Colonic mucosa (tissue), 4 donors: ENCODE data around the gene PPA1. TPM values are rescaled to one million over a fixed set of nuclear protein-coding genes. Genes with fewer than 3 reads are reported as not detected.

Experiments
- DNase-seq: peaks from one replicate; pipeline ENCODE4 v3.0.0-alpha.2; 2020
- H3K27ac ChIP-seq: fragments of 200-600 bp; one replicate; pipeline ENCODE4 v1.8.0; 2021
- H3K27me3 ChIP-seq: fragments of 200-600 bp; one replicate; pipeline ENCODE4 v1.8.0; 2021
- H3K36me3 ChIP-seq: fragments of 200-600 bp; one replicate; pipeline ENCODE4 v1.8.0; 2021
- H3K4me1 ChIP-seq: fragments of 200-600 bp; one replicate; pipeline ENCODE4 v1.8.0; 2021; ENCODE audit warnings: mild to moderate bottlenecking
- H3K4me3 ChIP-seq: fragments of 200-600 bp; one replicate; pipeline ENCODE4 v1.8.0; 2021
- H3K9ac ChIP-seq, 2 donors: one replicate each; pipeline ENCODE4 v1.7.0; 2013; ENCODE audit warnings: control low read depth in 2 of 2, low read depth in 2 of 2, low read length in 2 of 2
- H3K9me3 ChIP-seq: fragments of 200-600 bp; one replicate; pipeline ENCODE4 v1.8.0; 2021
- intact Hi-C: fragments of 100-400 bp; cut with DNase I; formaldehyde crosslinking; loops from one replicate; pipeline ENCODE4 v1.14.1; 2022
- total RNA-seq, 2 donors: library from RNA; stranded (reverse); fragmentation: NEBNext Ultra II Directional in 1 of 2; extraction: Animal tissue kit (Norgen Biotek cat#: 25700) in 1 of 2; gene quantifications; one replicate each; pipeline ENCODE4 v1.2.1, GENCODE V29; 2021
- TF ChIP-seq, protein P1 (sequence below): fragments of 200-600 bp; IDR thresholded peaks from one replicate; pipeline ENCODE4 v1.8.0; 2022; ENCODE audit warnings: antibody characterized with exemption, mild to moderate bottlenecking
- donor health status: healthy.
- donor health status: DM: no; HTN: no; CAD: no.
- donor health status: DM: no; HTN: no; CAD: no.

The PPA1 gene
- total RNA-seq, 2 donors from 2014 or later, result 180 to 186 TPM

DNA sequence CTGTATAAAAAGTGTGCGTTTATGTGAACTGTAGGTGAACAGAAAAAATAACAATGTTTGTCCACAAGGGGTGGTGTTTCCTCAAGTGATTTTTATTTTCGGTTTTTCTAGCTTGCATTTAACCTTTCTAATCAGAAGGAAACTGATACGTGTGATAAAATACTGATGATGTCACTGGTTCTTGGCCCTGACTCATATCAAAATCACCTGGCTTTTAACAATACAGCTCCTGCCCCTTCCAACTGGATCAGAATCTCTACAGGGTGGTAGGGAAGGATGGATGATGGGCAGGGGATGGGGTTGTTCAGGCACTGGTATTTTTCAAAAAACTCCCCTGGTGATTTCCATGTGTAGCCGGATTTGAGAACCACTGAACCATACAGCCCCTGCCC lies 39.7 kb upstream of the PPA1 start:
- intact Hi-C loops, result loop anchor here (10.0 kb wide), 1 partner anchor 82 kb away; no protein-coding TSS in a partner anchor
- H3K36me3 ChIP-seq, result no peaks in the 10 kb centered on the region
- no peak overlapping the region for H3K4me3 ChIP-seq
- no peak for DNase-seq
- H3K27ac ChIP-seq, result no peak overlapping the region
- H3K4me1 ChIP-seq, result no peaks in the 10 kb centered on the region
- TF ChIP-seq, protein P1, sequence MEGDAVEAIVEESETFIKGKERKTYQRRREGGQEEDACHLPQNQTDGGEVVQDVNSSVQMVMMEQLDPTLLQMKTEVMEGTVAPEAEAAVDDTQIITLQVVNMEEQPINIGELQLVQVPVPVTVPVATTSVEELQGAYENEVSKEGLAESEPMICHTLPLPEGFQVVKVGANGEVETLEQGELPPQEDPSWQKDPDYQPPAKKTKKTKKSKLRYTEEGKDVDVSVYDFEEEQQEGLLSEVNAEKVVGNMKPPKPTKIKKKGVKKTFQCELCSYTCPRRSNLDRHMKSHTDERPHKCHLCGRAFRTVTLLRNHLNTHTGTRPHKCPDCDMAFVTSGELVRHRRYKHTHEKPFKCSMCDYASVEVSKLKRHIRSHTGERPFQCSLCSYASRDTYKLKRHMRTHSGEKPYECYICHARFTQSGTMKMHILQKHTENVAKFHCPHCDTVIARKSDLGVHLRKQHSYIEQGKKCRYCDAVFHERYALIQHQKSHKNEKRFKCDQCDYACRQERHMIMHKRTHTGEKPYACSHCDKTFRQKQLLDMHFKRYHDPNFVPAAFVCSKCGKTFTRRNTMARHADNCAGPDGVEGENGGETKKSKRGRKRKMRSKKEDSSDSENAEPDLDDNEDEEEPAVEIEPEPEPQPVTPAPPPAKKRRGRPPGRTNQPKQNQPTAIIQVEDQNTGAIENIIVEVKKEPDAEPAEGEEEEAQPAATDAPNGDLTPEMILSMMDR, result peak; percentile 48
- no peak overlapping the region for H3K9ac ChIP-seq
- no peaks in the 10 kb centered on the region for H3K9me3 ChIP-seq
- no peaks in the 10 kb centered on the region for H3K27me3 ChIP-seq

DNA sequence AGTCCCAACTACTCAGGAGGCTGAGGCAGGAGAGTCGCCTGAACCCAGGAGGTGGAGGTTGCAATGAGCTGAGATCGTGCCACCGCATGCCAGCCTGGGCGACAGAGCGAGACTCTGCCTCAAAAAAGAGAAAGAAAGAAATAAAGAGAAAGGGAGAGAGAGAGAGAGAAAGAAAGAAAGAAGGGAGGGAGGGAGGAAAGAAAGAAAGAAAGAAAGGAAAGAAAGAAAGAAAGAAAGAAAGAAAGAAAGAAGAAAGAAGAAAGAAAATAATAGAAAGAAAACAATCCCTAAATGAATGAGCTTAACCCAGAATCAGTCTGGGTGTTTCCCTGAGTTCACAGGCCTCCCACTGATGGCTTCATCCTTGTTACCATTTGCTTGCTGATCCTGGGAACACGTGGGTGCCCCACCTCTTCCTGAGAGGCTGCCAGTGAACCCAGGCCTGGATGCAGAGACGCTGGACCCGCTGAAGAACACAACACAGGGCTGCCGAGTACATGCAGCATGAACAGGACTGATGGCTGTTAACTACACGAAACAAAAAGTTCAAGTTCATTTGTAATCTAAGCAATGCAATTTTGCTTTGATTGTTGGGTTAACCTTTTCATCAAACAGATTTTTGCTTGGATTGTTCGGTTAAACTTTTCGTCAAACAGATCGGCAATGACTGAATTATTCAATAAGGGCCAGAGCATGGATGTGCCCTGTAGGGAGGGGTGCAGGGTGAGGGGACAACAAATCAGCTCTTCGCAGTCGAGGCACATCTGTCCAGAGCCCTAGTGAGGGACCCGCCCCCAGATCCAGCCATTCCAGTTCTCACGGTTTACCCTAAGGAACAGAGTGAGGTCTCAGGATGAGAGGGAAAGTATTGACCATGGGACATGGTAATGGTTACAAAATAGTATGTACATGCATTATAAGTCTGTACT lies 39.0 kb upstream of the PPA1 start:
- H3K9ac ChIP-seq, result no peak overlapping the region
- intact Hi-C loops, result loop anchor here (10.0 kb wide), 1 partner anchor 83 kb away; no protein-coding TSS in a partner anchor
- H3K36me3 ChIP-seq, result no peaks in the 10 kb centered on the region
- no peak for DNase-seq
- no peak overlapping the region for H3K27ac ChIP-seq
- H3K4me3 ChIP-seq, result no peak overlapping the region
- TF ChIP-seq, protein P1, result no peak
- no peaks in the 10 kb centered on the region for H3K9me3 ChIP-seq
- no peaks in the 10 kb centered on the region for H3K27me3 ChIP-seq
- no peaks in the 10 kb centered on the region for H3K4me1 ChIP-seq

DNA sequence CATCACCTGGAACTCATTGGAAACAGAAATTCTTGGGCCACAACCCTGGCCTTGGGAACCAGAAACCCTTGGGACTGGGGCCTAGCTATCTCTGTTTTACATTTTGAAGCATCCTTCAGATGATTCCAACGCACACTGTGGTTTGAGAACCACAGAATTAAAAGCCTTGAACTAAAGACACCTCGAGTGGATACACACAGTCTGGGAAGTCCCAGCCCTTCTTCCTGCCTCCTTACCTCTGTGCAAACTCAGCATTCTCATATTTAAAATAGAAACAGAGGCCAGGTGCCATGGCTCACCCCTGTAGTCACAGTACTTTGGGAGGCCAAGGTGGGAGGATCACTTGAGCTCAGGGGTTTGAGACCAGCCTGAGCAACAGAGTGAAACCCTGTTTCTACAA lies 37.7 kb upstream of the PPA1 start:
- TF ChIP-seq, protein P1, result no peak
- intact Hi-C loops, result loop anchor here (10.0 kb wide), 1 partner anchor 84 kb away; no protein-coding TSS in a partner anchor
- H3K27ac ChIP-seq, result no peak overlapping the region
- no peak for DNase-seq
- no peak overlapping the region for H3K9ac ChIP-seq
- H3K9me3 ChIP-seq, result no peaks in the 10 kb centered on the region
- no peak overlapping the region for H3K4me3 ChIP-seq
- H3K27me3 ChIP-seq, result no peaks in the 10 kb centered on the region
- no peaks in the 10 kb centered on the region for H3K4me1 ChIP-seq
- no peaks in the 10 kb centered on the region for H3K36me3 ChIP-seq

DNA sequence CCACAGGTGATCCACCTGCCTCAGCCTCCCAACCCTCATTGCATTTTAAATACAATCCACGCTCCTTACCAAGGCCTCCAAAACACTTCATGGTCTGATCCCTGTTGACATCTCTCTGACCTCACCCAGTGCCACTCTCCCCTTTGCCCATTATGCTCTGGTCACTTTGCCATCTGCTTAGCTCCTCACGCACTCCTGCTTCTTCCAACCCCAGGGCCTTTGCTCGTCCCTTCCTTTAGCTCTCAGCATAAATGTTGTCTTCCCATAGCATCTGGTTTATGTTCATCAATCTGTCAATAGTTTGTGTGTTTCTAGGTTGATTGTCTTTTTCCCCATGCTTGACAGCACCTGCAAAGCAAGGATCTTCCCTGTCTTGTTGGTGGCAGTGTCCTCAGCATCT lies 36.5 kb upstream of the PPA1 start:
- TF ChIP-seq, protein P1, result no peak
- no peak overlapping the region for H3K27ac ChIP-seq
- no peak overlapping the region for H3K4me3 ChIP-seq
- DNase-seq, result no peak
- no peaks in the 10 kb centered on the region for H3K9me3 ChIP-seq
- no peak overlapping the region for H3K9ac ChIP-seq
- no peaks in the 10 kb centered on the region for H3K27me3 ChIP-seq
- H3K36me3 ChIP-seq, result no peaks in the 10 kb centered on the region
- H3K4me1 ChIP-seq, result no peaks in the 10 kb centered on the region
- intact Hi-C loops, result loop anchor here (10.0 kb wide), 1 partner anchor 85 kb away; no protein-coding TSS in a partner anchor

DNA sequence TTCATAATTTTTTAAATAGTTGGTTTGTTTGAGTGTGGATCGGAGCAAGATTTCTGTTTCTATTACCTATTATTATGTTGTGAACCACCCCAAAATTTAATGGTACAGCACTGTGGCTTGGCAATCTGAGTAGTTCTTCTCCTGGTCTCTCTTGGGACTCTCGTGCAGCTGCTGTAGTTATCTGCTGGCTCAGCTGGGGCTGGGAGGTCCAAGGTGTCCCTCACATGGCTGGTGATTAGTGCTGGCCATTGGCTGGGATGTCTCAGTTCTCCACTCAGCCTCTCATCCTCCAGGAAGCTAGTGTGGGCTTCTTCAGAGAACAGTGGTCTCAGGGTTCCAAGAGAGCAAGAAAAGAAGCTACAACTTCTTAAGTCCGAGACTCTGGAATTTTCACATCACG lies 35.1 kb upstream of the PPA1 start:
- DNase-seq, result no peak
- TF ChIP-seq, protein P1, result no peak
- Histone ChIP-seq H3K4me3 (no peak overlapping the region), H3K4me1 (no peaks in the 10 kb centered on the region), H3K27me3 (no peaks in the 10 kb centered on the region), H3K36me3 (no peaks in the 10 kb centered on the region), H3K27ac (no peak overlapping the region), H3K9ac (no peak overlapping the region), H3K9me3 (no peaks in the 10 kb centered on the region)
- intact Hi-C loops, result no loop called here
